Panc1 (cell line): Measurements from ENCODE around the gene BATF2. TPM values are rescaled to one million over a fixed set of nuclear protein-coding genes. Genes with fewer than 3 reads are reported as not detected.
A peak's percentile ranks its signal among the peaks of the same experiment; 100 is the strongest.
"Not testable (repeated sequence)": the region's sequence is repeated elsewhere in the genome, so short reads cannot be mapped to it uniquely, and the experiment has no call there.

Experiments
- ATAC-seq: fragments of 200-7000 bp; cut with Tn5 transposase; 2 replicates; pipeline ENCODE4 v1.9.1; 2020; ENCODE audit warnings: mild to moderate bottlenecking, moderate library complexity
- BruUV-seq: library from RNA; stranded (reverse); fragments of 400-500 nt; replicated peaks from 2 replicates; lab custom pipeline; 2021; lab: Mats Ljungman, UMichigan
- CTCF ChIA-PET: fragments of 300-600 bp; sonication (Branson Sonifier 250); formaldehyde crosslinking; loops from one replicate; lab custom pipeline; 2022; ENCODE audit warnings: antibody characterized with exemption; lab: Charles Lee
- POLR2A ChIA-PET: fragments of 300-600 bp; sonication (Branson Sonifier 250); formaldehyde crosslinking; loops from one replicate; lab custom pipeline; 2022; ENCODE audit warnings: antibody characterized with exemption; lab: Charles Lee
- DNase-seq: peaks from one replicate; pipeline ENCODE4 v3.0.0-alpha.2; 2010; ENCODE audit warnings: low read depth, low spot score
- H3K27ac ChIP-seq: 2 replicates; pipeline ENCODE4 v1.5.1; 2011; ENCODE audit warnings: mild to moderate bottlenecking, low read length, inconsistent platforms
- H3K27me3 ChIP-seq: fragments of 200-500 bp; sonication (Bioruptor generic); 2 replicates; pipeline ENCODE4 v1.6.0; 2014; ENCODE audit warnings: low read length, inconsistent platforms; ENCODE audit not compliant: control insufficient read depth, insufficient read depth
- H3K36me3 ChIP-seq: fragments of 200-500 bp; sonication (Bioruptor generic); 2 replicates; pipeline ENCODE4 v1.5.1; 2014; ENCODE audit warnings: inconsistent platforms, mild to moderate bottlenecking, low read length, moderate library complexity; ENCODE audit not compliant: control insufficient read depth, insufficient read depth
- H3K4me1 ChIP-seq: 2 replicates; pipeline ENCODE4 v1.5.1; 2011; ENCODE audit warnings: inconsistent platforms, mild to moderate bottlenecking, low read length, moderate library complexity; ENCODE audit not compliant: control insufficient read depth, insufficient read depth
- H3K4me3 ChIP-seq, 2 experiments: 2 replicates each; pipeline ENCODE4 v1.5.1; 2011 to 2012; ENCODE audit warnings: low read depth in 2 of 2, low read length in 2 of 2, mild to moderate bottlenecking in 2 of 2, inconsistent platforms in 1 of 2, moderate library complexity in 1 of 2
- H3K9me3 ChIP-seq: fragments of 200-500 bp; sonication (Bioruptor generic); 2 replicates; pipeline ENCODE4 v1.5.1; 2014; ENCODE audit warnings: low read depth, mild to moderate bottlenecking, inconsistent platforms, low read length, moderate library complexity; ENCODE audit not compliant: control insufficient read depth, insufficient read depth
- POLR2AphosphoS5 ChIP-seq: IDR thresholded peaks from 2 replicates; pipeline ENCODE4 v1.6.1; 2012; ENCODE audit warnings: mild to moderate bottlenecking, low read depth, low read length, moderate library complexity
- REST ChIP-seq, 2 experiments: IDR thresholded peaks; 2 replicates each; pipeline ENCODE4 v1.6.1; 2011 to 2012; ENCODE audit warnings: low read depth in 2 of 2, control low read depth in 1 of 2, low read length in 1 of 2, mild to moderate bottlenecking in 1 of 2, moderate library complexity in 1 of 2; ENCODE audit not compliant: insufficient read depth in 1 of 2
- SIN3A ChIP-seq: IDR thresholded peaks from 2 replicates; pipeline ENCODE4 v1.6.1; 2012; ENCODE audit warnings: low read depth, mild to moderate bottlenecking, low read length, moderate library complexity, borderline replicate concordance; ENCODE audit not compliant: insufficient read depth
- TCF7L2 ChIP-seq: IDR thresholded peaks from 2 replicates; pipeline ENCODE4 v1.6.1; 2011; ENCODE audit warnings: mild to moderate bottlenecking, low read depth, low read length, inconsistent platforms
- in situ Hi-C: cut with HindIII; loops from 2 replicates; pipeline ENCODE4 v1.10.0; 2016; ENCODE audit warnings: low sequenced_read_pairs, low pct_unique_long_range_greater_than_20kb
- intact Hi-C: fragments of 100-400 bp; cut with micrococcal nuclease; formaldehyde crosslinking; loops from one replicate; pipeline ENCODE4 v1.10.0; 2022; ENCODE audit not compliant: unreplicated experiment
- total RNA-seq: library from RNA; stranded (reverse); gene quantifications from one replicate; pipeline ENCODE4 v1.2.1, GENCODE V29; 2021; ENCODE audit not compliant: unreplicated experiment
- TF ChIP-seq, protein P1 (sequence below): fragments of 450-650 bp; IDR thresholded peaks from 2 replicates; pipeline ENCODE4 v1.5.1; 2017; ENCODE audit warnings: mild to moderate bottlenecking

The BATF2 gene
- total RNA-seq, 1 experiment from 2014 or later = 1.6 TPM

GRCh38 chr11:65008016-65008415 lies 11.2 kb upstream of the BATF2 start:
- H3K4me3 ChIP-seq = no peak overlapping the region
- no peaks in the 10 kb centered on the region for H3K36me3 ChIP-seq
- ChIA-PET CTCF (no interaction called here), POLR2A (no interaction called here)
- ATAC-seq (no peak), DNase-seq (no peak)
- in situ Hi-C loops = no loop called here
- intact Hi-C loops = no loop called here
- H3K4me1 ChIP-seq = peaks cover 3% of the 10 kb centered on the region; the same call in 1 of the 2 replicates
- no peaks in the 10 kb centered on the region for H3K27me3 ChIP-seq
- TF ChIP-seq POLR2AphosphoS5 (no peak), REST (IDR thresholded peaks at IDR 0.05; ENCODE audit: insufficient read depth in 1 of 2, low read depth in 2 of 2, low read length in 1 of 2) (no peak), SIN3A (no peak), TCF7L2 (no peak)
- TF ChIP-seq, protein P1, sequence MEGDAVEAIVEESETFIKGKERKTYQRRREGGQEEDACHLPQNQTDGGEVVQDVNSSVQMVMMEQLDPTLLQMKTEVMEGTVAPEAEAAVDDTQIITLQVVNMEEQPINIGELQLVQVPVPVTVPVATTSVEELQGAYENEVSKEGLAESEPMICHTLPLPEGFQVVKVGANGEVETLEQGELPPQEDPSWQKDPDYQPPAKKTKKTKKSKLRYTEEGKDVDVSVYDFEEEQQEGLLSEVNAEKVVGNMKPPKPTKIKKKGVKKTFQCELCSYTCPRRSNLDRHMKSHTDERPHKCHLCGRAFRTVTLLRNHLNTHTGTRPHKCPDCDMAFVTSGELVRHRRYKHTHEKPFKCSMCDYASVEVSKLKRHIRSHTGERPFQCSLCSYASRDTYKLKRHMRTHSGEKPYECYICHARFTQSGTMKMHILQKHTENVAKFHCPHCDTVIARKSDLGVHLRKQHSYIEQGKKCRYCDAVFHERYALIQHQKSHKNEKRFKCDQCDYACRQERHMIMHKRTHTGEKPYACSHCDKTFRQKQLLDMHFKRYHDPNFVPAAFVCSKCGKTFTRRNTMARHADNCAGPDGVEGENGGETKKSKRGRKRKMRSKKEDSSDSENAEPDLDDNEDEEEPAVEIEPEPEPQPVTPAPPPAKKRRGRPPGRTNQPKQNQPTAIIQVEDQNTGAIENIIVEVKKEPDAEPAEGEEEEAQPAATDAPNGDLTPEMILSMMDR = no peak
- no peaks in the 10 kb centered on the region for H3K9me3 ChIP-seq
- no peak overlapping the region for H3K27ac ChIP-seq
- BruUV-seq = no TSS peak

GRCh38 chr11:65003968-65004367 lies 7.2 kb upstream of the BATF2 start:
- H3K36me3 ChIP-seq, POLR2A ChIA-PET, H3K9me3 ChIP-seq, H3K27ac ChIP-seq, in situ Hi-C loops, BruUV-seq, H3K4me3 ChIP-seq, intact Hi-C loops, H3K27me3 ChIP-seq, CTCF ChIA-PET, H3K4me1 ChIP-seq, DNase-seq, ATAC-seq: not testable (repeated sequence)

GRCh38 chr11:65003282-65003681 lies 6.5 kb upstream of the BATF2 start:
- no peak overlapping the region for H3K27ac ChIP-seq
- H3K4me1 ChIP-seq = no peaks in the 10 kb centered on the region
- no peak overlapping the region for H3K4me3 ChIP-seq
- no peak for ATAC-seq
- no peak for DNase-seq
- TF ChIP-seq POLR2AphosphoS5 (no peak), TCF7L2 (no peak), REST (IDR thresholded peaks at IDR 0.05; ENCODE audit: insufficient read depth in 1 of 2, low read depth in 2 of 2, low read length in 1 of 2) (peak; percentile 89 to 93), SIN3A (no peak)
- TF ChIP-seq, protein P1 = no peak
- in situ Hi-C loops (no loop called here), intact Hi-C loops (no loop called here)
- ChIA-PET CTCF (no interaction called here), POLR2A (no interaction called here)
- no TSS peak for BruUV-seq
- H3K36me3 ChIP-seq = no peaks in the 10 kb centered on the region
- no peaks in the 10 kb centered on the region for H3K9me3 ChIP-seq
- no peaks in the 10 kb centered on the region for H3K27me3 ChIP-seq
